Keratinocyte (primary cell): ENCODE data around the gene GAS2.

Experiments used
- CTCF ChIP-seq, 3 experiments: IDR thresholded peaks in 1 of 3; conservative IDR thresholded peaks in 1 of 3; optimal IDR thresholded peaks in 1 of 3; 2 replicates in 2 of 3; 3 replicates in 1 of 3; pipeline versions ENCODE3 to v1.5.1; 2011; ENCODE audit warnings: low read length in 3 of 3, mild to moderate bottlenecking in 3 of 3, moderate library complexity in 2 of 3, control low read depth in 1 of 3, inconsistent platforms in 1 of 3; ENCODE audit not compliant: insufficient read depth in 2 of 3; ENCODE audit errors: extremely low read depth in 1 of 3
- EZH2 ChIP-seq: IDR thresholded peaks from one replicate; pipeline ENCODE4 v1.6.1; 2012; ENCODE audit warnings: inconsistent platforms, mild to moderate bottlenecking, low read length, moderate library complexity

- TF ChIP-seq CTCF (optimal IDR thresholded peaks at IDR 0.05 in 1 of 3, IDR thresholded peaks at IDR 0.05 in 1 of 3, conservative IDR thresholded peaks at IDR 0.05 in 1 of 3; ENCODE audit: extremely low read depth in 1 of 3, insufficient read depth in 2 of 3, low read length in 3 of 3) (no peak), EZH2 (no peak)
Observed at GRCh38 chr11:22669368-22669767, 3.0 kb downstream of the GAS2 start.
